ENCODE results near the gene SNX2. TPM values are rescaled to one million over a fixed set of nuclear protein-coding genes. Genes with fewer than 3 reads are reported as not detected.
A peak's percentile ranks its signal among the peaks of the same experiment; 100 is the strongest.

SNX2 gene
- total RNA-seq, 1 donor from 2014 or later = 77.1 TPM

DNA sequence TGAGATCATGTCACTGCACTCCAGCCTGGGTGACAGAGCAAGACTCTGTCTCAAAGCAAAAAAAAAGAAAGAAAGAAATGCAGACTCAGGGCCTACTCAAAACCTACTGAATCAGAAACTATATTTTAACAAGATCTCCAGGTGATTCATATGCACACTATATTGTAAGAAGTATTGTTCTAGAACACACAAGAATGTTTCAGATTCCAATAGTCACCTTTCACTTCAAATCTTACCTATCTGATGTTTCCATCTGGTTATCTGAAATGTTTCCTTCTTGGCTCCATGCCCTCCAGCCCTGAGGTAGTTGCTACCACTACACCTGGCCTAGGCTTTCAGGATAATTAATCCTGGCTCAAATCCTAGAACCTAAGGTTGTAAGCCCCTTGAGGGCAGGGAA lies 36.8 kb upstream of the SNX2 start:
- TF ChIP-seq, protein P1, sequence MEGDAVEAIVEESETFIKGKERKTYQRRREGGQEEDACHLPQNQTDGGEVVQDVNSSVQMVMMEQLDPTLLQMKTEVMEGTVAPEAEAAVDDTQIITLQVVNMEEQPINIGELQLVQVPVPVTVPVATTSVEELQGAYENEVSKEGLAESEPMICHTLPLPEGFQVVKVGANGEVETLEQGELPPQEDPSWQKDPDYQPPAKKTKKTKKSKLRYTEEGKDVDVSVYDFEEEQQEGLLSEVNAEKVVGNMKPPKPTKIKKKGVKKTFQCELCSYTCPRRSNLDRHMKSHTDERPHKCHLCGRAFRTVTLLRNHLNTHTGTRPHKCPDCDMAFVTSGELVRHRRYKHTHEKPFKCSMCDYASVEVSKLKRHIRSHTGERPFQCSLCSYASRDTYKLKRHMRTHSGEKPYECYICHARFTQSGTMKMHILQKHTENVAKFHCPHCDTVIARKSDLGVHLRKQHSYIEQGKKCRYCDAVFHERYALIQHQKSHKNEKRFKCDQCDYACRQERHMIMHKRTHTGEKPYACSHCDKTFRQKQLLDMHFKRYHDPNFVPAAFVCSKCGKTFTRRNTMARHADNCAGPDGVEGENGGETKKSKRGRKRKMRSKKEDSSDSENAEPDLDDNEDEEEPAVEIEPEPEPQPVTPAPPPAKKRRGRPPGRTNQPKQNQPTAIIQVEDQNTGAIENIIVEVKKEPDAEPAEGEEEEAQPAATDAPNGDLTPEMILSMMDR (IDR thresholded peaks at IDR 0.05; ENCODE audit: insufficient read depth, low read length, poor library complexity, severe bottlenecking) = no peak
- Histone ChIP-seq H3K27me3 (ENCODE audit: control insufficient read depth, insufficient read depth, low read length) (no peaks in the 10 kb centered on the region), H3K36me3 (ENCODE audit: control insufficient read depth, insufficient read depth, low read length) (no peaks in the 10 kb centered on the region), H3K4me3 (ENCODE audit: low read depth, low read length) (no peak overlapping the region)
- DNase-seq (ENCODE audit: low read depth) = no peak

DNA sequence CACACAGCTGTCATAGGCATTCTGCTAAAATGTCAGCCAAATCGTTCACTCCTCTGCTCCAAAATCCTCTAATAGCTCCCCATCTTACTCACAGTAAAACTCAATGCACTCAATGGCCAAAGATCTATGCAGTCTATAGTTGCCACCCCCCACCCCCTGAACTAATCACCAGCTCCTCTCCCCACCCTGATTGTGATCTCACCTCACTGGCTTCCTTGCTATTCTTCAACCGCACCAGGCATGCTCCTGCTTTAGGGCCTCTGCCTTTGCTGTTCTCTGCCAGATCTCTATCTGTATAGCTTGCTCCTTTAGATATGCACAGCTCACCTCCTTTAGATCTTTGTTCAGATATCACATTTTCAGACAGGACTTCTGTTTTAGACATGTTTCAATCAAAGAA lies 33.2 kb upstream of the SNX2 start:
- H3K27me3 ChIP-seq (ENCODE audit: control insufficient read depth, insufficient read depth, low read length) = no peaks in the 10 kb centered on the region
- TF ChIP-seq, protein P1 (IDR thresholded peaks at IDR 0.05; ENCODE audit: insufficient read depth, low read length, poor library complexity, severe bottlenecking) = no peak
- no peak overlapping the region for H3K4me3 ChIP-seq (ENCODE audit: low read depth, low read length)
- no peaks in the 10 kb centered on the region for H3K36me3 ChIP-seq (ENCODE audit: control insufficient read depth, insufficient read depth, low read length)
- no peak for DNase-seq (ENCODE audit: low read depth)

- DNase-seq (ENCODE audit: low read depth) = no peak
- Histone ChIP-seq H3K27me3 (ENCODE audit: control insufficient read depth, insufficient read depth, low read length) (no peaks in the 10 kb centered on the region), H3K36me3 (ENCODE audit: control insufficient read depth, insufficient read depth, low read length) (no peaks in the 10 kb centered on the region), H3K4me3 (ENCODE audit: low read depth, low read length) (no peak overlapping the region)
- TF ChIP-seq, protein P1 (IDR thresholded peaks at IDR 0.05; ENCODE audit: insufficient read depth, low read length, poor library complexity, severe bottlenecking) = no peak
Observed at GRCh38 chr5:122743261-122743660, 31.6 kb upstream of the SNX2 start.

DNA sequence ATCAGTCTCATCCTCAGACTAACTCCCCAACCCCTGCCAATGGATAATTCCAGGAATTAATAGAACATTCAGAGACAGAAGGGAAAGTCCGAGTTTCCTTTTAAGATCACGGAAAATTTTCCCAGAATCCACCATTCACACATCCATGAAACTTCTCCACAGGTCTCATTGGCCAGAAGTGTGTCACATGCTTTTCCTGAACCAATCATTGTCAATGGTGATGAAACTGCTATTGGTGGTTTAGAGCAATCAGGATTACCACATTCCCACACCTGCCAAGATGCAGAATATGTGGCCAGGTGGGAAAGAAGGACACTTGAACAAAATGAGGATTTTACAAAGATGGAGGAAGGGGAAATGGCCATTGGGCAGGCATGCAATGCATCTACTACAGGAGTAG lies 29.3 kb upstream of the SNX2 start:
- DNase-seq (ENCODE audit: low read depth) = no peak
- TF ChIP-seq, protein P1 (IDR thresholded peaks at IDR 0.05; ENCODE audit: insufficient read depth, low read length, poor library complexity, severe bottlenecking) = no peak

GRCh38 chr5:122749886-122750285 lies 25.0 kb upstream of the SNX2 start:
- TF ChIP-seq, protein P1 (IDR thresholded peaks at IDR 0.05; ENCODE audit: insufficient read depth, low read length, poor library complexity, severe bottlenecking) = no peak
- Histone ChIP-seq H3K4me3 (ENCODE audit: low read depth, low read length) (no peak overlapping the region), H3K36me3 (ENCODE audit: control insufficient read depth, insufficient read depth, low read length) (no peaks in the 10 kb centered on the region), H3K27me3 (ENCODE audit: control insufficient read depth, insufficient read depth, low read length) (no peaks in the 10 kb centered on the region)
- no peak for DNase-seq (ENCODE audit: low read depth)

More for the DNA sequence above, 29.3 kb upstream of the SNX2 start:
- no peak overlapping the region for H3K4me3 ChIP-seq (ENCODE audit: low read depth, low read length)
- H3K36me3 ChIP-seq (ENCODE audit: control insufficient read depth, insufficient read depth, low read length) = no peaks in the 10 kb centered on the region
- no peaks in the 10 kb centered on the region for H3K27me3 ChIP-seq (ENCODE audit: control insufficient read depth, insufficient read depth, low read length)

DNA sequence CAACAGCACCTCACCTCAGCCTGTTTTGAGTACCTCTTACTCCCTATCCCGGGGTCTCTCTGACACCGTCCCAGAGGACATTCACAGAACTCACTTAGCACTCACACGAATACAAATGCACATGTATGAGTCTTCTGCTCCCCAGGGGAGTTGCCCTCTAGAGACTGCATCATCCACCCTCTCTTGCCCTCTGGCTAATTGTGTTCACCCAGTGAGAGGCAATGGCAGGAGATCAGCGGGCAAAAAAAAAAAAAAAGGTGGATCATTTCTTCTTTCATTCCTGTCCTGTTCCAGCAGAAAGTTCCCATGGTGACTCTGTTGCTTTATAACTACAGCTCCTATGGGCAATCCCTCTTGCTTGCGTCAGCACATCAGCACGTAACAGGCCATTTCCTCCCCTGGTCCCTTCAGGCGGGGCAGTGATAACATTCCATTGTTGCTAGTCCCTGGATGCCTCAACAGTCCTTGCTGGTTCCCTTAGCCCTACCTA lies 23.5 kb upstream of the SNX2 start:
- H3K4me3 ChIP-seq (ENCODE audit: low read depth, low read length) = no peak overlapping the region
- DNase-seq (ENCODE audit: low read depth) = peak; percentile 88

More for the DNA sequence above, 23.5 kb upstream of the SNX2 start:
- TF ChIP-seq, protein P1 (IDR thresholded peaks at IDR 0.05; ENCODE audit: insufficient read depth, low read length, poor library complexity, severe bottlenecking) = no peak
- Histone ChIP-seq H3K27me3 (ENCODE audit: control insufficient read depth, insufficient read depth, low read length) (no peaks in the 10 kb centered on the region), H3K36me3 (ENCODE audit: control insufficient read depth, insufficient read depth, low read length) (no peaks in the 10 kb centered on the region)
